Measurements from ENCODE around the gene ZMYND8. TPM values are rescaled to one million over a fixed set of nuclear protein-coding genes. Genes with fewer than 3 reads are reported as not detected.

The ZMYND8 gene
- total and polyA plus RNA-seq, 2 of the 8 experiments (the other 6 are each of a cell fraction or from before 2014, with no cell fraction given): 50.5 to 163 TPM

GRCh38 chr20:47167846-47168245, 188.7 kb downstream of the ZMYND8 start (continued):
- no peak for TF ChIP-seq ATF2 (IDR thresholded peaks at IDR 0.05; ENCODE audit: low read length)
- TF ChIP-seq SUZ12 (IDR thresholded peaks at IDR 0.05; ENCODE audit: low read length): no peak
- TF ChIP-seq CHD2 (IDR thresholded peaks at IDR 0.05; ENCODE audit: low read length): no peak
- TF ChIP-seq CTCF (IDR thresholded peaks at IDR 0.05; ENCODE audit: control extremely low read depth in 1 of 3, insufficient read depth in 1 of 3, low read depth in 1 of 3, low read length in 3 of 3): no peak

Measured in H1 (cell line).